Kidney (tissue), 14 donors: Measurements from ENCODE around the gene ZGLP1. TPM values are rescaled to one million over a fixed set of nuclear protein-coding genes. Genes with fewer than 3 reads are reported as not detected.

ENCODE experiments used
- DNase-seq, 5 donors: peaks; one replicate each; pipeline ENCODE4 v3.0.0-alpha.2; 2013 to 2020
- FAIRE-seq: peaks from 2 replicates; lab custom pipeline; 2012; peaks lifted over from hg19 to GRCh38; lab: Jason Lieb, UNC
- H3K27ac ChIP-seq, 2 donors: one replicate each; pipeline ENCODE4 v1.7.0; 2013; ENCODE audit warnings: low read depth in 2 of 2, low read length in 2 of 2, inconsistent platforms in 1 of 2
- H3K27me3 ChIP-seq: one replicate; pipeline ENCODE4 v1.7.1; 2013; ENCODE audit warnings: low read length, inconsistent platforms; ENCODE audit not compliant: control insufficient read depth, insufficient read depth
- H3K36me3 ChIP-seq, 3 donors: one replicate each; pipeline versions ENCODE4 v1.7.0 to v1.7.1; 2013; ENCODE audit warnings: low read length in 3 of 3, control low read depth in 1 of 3, inconsistent platforms in 1 of 3; ENCODE audit not compliant: insufficient read depth in 3 of 3, control insufficient read depth in 2 of 3
- H3K4me1 ChIP-seq, 3 donors: one replicate each; pipeline versions ENCODE4 v1.7.0 to v1.7.1; 2013; ENCODE audit warnings: low read length in 3 of 3, inconsistent platforms in 1 of 3, low read depth in 1 of 3; ENCODE audit not compliant: control insufficient read depth in 2 of 3, insufficient read depth in 2 of 3
- H3K4me3 ChIP-seq, 3 donors: one replicate each; pipeline versions ENCODE4 v1.7.0 to v1.8.1; 2013; ENCODE audit warnings: low read length in 3 of 3, control low read depth in 1 of 3, inconsistent platforms in 1 of 3
- H3K9ac ChIP-seq, 3 donors: one replicate each; pipeline versions ENCODE4 v1.7.0 to v1.7.1; 2013; ENCODE audit warnings: low read length in 3 of 3, control low read depth in 1 of 3, inconsistent platforms in 1 of 3
- H3K9me3 ChIP-seq, 3 donors: one replicate each; pipeline versions ENCODE4 v1.7.0 to v1.7.1; 2013; ENCODE audit warnings: low read length in 3 of 3, control low read depth in 1 of 3, inconsistent platforms in 1 of 3; ENCODE audit not compliant: control insufficient read depth in 2 of 3, insufficient read depth in 1 of 3
- intact Hi-C: fragments of 100-400 bp; cut with DNase I; formaldehyde crosslinking; loops from one replicate; pipeline ENCODE4 v1.11.1; 2022
- polyA plus RNA-seq: library from polyadenylated mRNA; stranded (reverse); fragments of 350-450 nt; fragmentation: Illumina TruSeq; extraction: RNeasy Lipid Tissue Mini Kit (QIAGEN cat#74804); gene quantifications from one replicate; pipeline ENCODE4 v1.2.3, GENCODE V29; 2014; ENCODE audit warnings: low read depth, low replicate concordance; ENCODE audit not compliant: insufficient read depth
- total RNA-seq: library from RNA; stranded (reverse); fragmentation: NEBNext Ultra II Directional; extraction: Animal tissue kit (Norgen Biotek cat#: 25700); gene quantifications from one replicate; pipeline ENCODE4 v1.2.1, GENCODE V29; 2021
- TF ChIP-seq, protein P1 (sequence below): IDR thresholded peaks from 3 replicates; pipeline ENCODE4 v1.5.1; 2012; ENCODE audit warnings: mild to moderate bottlenecking, moderate library complexity, borderline replicate concordance; ENCODE audit not compliant: insufficient read depth; ENCODE audit errors: extremely low read depth
- donor health status: control.
- donor health status: control.
- donor health status: control.
- donor health status: control.
- donor health status: control.
- donor health status: DM: yes; HTN: yes; CAD: no.
- donor health status: Normal renal cell carcinoma (clear cell type).

Gene ZGLP1
- total and polyA plus RNA-seq, 2 donors from 2014 or later, result 4.6 to 5.5 TPM

DNA sequence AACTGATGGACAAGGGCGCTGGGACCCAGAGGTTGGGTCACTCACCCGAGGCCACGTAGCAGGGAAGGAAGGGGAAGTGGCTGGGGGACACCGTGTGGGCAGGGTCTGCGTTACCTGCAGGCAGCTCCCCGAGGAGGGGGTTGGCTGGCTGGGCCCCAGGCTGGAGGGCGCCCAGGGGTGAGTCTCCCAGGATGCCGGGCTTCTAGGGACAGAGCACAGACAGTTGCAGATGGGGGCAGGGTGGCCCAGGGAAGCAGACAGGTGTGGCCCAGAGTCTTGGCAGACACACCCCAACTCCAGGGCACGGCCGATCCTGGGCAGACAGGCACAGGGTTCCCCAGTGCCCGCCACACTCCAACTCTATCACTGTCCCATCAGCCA, 11.8 kb upstream of the ZGLP1 start:
- H3K4me3 ChIP-seq, result no peak overlapping the region
- no peaks in the 10 kb centered on the region for H3K9me3 ChIP-seq
- H3K9ac ChIP-seq, result no peak overlapping the region
- intact Hi-C loops, result no loop called here
- FAIRE-seq, result no peak
- TF ChIP-seq, protein P1, sequence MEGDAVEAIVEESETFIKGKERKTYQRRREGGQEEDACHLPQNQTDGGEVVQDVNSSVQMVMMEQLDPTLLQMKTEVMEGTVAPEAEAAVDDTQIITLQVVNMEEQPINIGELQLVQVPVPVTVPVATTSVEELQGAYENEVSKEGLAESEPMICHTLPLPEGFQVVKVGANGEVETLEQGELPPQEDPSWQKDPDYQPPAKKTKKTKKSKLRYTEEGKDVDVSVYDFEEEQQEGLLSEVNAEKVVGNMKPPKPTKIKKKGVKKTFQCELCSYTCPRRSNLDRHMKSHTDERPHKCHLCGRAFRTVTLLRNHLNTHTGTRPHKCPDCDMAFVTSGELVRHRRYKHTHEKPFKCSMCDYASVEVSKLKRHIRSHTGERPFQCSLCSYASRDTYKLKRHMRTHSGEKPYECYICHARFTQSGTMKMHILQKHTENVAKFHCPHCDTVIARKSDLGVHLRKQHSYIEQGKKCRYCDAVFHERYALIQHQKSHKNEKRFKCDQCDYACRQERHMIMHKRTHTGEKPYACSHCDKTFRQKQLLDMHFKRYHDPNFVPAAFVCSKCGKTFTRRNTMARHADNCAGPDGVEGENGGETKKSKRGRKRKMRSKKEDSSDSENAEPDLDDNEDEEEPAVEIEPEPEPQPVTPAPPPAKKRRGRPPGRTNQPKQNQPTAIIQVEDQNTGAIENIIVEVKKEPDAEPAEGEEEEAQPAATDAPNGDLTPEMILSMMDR, result no peak
- H3K27ac ChIP-seq, result no peak overlapping the region
- no peak for DNase-seq
- no peaks in the 10 kb centered on the region for H3K27me3 ChIP-seq
- H3K4me1 ChIP-seq, result no peaks in the 10 kb centered on the region
- H3K36me3 ChIP-seq, result peaks cover 6 to 21% (median 13%) of the 10 kb centered on the region in 3 donors

DNA sequence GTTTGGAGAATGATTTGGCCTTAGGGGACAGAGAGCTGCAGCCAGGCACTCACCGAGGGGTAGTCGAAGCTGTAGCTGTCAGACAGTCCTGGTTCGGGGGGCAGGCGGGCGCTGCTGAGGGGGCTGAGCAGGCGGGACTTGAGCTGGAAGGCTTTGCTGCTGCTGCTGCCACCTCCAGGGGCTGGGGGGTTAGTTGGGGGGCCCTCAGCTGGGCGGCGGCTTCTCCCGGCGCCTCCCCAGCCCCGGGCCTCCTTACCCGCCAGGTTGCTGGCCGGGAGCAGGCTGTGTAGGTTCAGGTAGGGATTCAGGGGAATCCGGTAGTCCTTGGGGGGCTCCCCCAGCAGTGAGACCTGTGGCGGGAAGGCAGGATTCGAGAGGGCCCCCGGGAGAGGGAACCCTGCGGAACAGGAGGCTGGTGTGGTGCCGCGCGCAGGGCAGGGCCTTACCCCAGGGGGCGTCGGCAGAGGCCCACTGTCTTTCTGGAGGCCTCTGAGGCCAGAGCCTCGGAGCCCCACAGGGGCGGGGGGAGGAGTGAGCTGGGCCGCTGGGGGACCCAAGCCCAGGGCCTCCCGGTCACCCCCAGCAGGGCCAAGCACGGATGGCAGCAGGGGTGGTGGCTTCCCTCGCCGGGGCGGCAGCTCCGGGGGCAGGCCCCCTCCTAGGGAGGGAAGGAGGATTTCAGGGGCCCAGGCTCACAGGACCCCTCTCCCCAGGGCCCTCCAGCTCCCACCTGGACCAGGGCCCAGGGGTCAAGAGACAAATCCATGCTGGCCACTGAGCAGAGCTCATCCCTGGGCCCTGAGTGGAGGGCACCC, 11.2 kb upstream of the ZGLP1 start:
- no peak overlapping the region for H3K27ac ChIP-seq
- no peak overlapping the region for H3K9ac ChIP-seq
- no peaks in the 10 kb centered on the region for H3K27me3 ChIP-seq

DNA sequence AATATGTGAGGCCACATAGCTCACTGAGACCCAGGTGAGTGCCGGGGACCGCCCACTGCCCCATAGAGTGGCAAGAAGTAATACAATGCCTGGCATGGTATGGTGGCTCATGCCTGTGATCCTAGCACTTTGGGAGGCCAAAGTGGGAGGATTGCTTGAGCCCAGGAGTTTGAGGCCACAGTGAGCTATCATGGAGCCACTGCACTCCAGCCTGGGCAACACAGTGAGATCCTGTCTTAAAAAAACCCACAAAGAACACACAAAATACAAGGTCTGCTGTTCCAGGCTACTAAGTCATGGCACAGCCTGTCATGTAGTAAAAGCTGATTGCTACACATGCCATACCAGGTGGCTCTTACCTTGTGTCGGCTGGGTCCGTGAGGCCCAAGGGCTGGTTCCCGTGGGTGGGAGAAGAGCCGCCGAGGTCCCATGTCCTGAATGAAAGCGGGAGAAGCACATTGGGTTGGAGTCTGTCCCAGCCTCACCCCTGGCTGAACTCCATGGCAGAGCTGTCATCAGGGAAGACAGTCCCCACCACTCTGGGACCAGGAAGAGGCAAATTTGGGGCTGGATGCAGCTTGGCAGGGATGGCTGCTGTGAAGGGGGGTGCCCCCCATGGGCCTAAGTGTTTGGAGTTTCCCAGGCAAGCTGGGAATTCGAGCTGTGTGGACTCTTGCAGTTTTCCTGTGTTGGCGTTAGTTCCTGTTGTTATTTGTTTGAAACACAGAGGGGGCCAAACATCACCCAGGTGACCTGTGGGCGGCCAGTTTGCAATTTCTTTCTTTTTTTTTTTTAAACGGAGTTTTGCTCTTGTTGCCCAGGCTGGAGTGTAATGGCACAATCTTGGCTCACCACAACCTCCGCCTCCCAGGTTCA, 9.4 kb upstream of the ZGLP1 start:
- Histone ChIP-seq H3K27ac (no peak overlapping the region), H3K36me3 (peaks cover 6 to 21% (median 10%) of the 10 kb centered on the region in 3 donors), H3K4me1 (peaks cover 0 to 2% (median 0%) of the 10 kb centered on the region in 3 donors), H3K4me3 (no peak overlapping the region), H3K27me3 (no peaks in the 10 kb centered on the region), H3K9ac (no peak overlapping the region), H3K9me3 (no peaks in the 10 kb centered on the region)
- intact Hi-C loops, result no loop called here
- FAIRE-seq (no peak), DNase-seq (no peak)
- TF ChIP-seq, protein P1, result no peak

More for the DNA sequence above, 11.2 kb upstream of the ZGLP1 start:
- H3K9me3 ChIP-seq, result no peaks in the 10 kb centered on the region
- FAIRE-seq, result no peak
- DNase-seq, result no peak
- intact Hi-C loops, result no loop called here
- peaks cover 6 to 21% (median 13%) of the 10 kb centered on the region in 3 donors for H3K36me3 ChIP-seq
- TF ChIP-seq, protein P1, result no peak
- H3K4me1 ChIP-seq, result no peaks in the 10 kb centered on the region
- H3K4me3 ChIP-seq, result no peak overlapping the region
